ENCODE measurements around the gene TXNDC17. TPM values are rescaled to one million over a fixed set of nuclear protein-coding genes. Genes with fewer than 3 reads are reported as not detected.

The TXNDC17 gene
- total and polyA plus RNA-seq, 2 of the 13 experiments (the other 11 are each of a cell fraction or from before 2014, with no cell fraction given), result 188 to 266 TPM

- TF ChIP-seq DZIP1 (CRISPR knock-in tag; IDR thresholded peaks at IDR 0.05) (0 out of 2 replicates have a peak, but pooled peaks have one; percentile 66), STAT5B (CRISPR knock-in tag; IDR thresholded peaks at IDR 0.05) (no peak), RBM39 (IDR thresholded peaks at IDR 0.05; ENCODE audit: low read depth, low read length, poor library complexity, severe bottlenecking) (peak; percentile 67), KAT7 (CRISPR knock-in tag; IDR thresholded peaks at IDR 0.05; ENCODE audit: borderline replicate concordance) (no peak; the same call in 1 of the 2 replicates), KDM3A (CRISPR knock-in tag; IDR thresholded peaks at IDR 0.05; ENCODE audit: low read depth) (no peak), ZNF121 (CRISPR knock-in tag; IDR thresholded peaks at IDR 0.05) (no peak), ZNF552 (CRISPR knock-in tag; IDR thresholded peaks at IDR 0.05; ENCODE audit: borderline replicate concordance) (0 out of 2 replicates have a peak, but pooled peaks have one; percentile 72), DRAP1 (CRISPR knock-in tag; IDR thresholded peaks at IDR 0.05) (peak; percentile 84), ZNF589 (CRISPR knock-in tag; conservative IDR thresholded peaks at IDR 0.05) (no peak)
- TF ChIP-seq, protein P1, sequence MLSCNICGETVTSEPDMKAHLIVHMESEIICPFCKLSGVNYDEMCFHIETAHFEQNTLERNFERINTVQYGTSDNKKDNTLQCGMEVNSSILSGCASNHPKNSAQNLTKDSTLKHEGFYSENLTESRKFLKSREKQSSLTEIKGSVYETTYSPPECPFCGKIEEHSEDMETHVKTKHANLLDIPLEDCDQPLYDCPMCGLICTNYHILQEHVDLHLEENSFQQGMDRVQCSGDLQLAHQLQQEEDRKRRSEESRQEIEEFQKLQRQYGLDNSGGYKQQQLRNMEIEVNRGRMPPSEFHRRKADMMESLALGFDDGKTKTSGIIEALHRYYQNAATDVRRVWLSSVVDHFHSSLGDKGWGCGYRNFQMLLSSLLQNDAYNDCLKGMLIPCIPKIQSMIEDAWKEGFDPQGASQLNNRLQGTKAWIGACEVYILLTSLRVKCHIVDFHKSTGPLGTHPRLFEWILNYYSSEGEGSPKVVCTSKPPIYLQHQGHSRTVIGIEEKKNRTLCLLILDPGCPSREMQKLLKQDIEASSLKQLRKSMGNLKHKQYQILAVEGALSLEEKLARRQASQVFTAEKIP (CRISPR knock-in tag; IDR thresholded peaks at IDR 0.05; ENCODE audit: borderline replicate concordance), result no peak
- TF ChIP-seq, protein P2, sequence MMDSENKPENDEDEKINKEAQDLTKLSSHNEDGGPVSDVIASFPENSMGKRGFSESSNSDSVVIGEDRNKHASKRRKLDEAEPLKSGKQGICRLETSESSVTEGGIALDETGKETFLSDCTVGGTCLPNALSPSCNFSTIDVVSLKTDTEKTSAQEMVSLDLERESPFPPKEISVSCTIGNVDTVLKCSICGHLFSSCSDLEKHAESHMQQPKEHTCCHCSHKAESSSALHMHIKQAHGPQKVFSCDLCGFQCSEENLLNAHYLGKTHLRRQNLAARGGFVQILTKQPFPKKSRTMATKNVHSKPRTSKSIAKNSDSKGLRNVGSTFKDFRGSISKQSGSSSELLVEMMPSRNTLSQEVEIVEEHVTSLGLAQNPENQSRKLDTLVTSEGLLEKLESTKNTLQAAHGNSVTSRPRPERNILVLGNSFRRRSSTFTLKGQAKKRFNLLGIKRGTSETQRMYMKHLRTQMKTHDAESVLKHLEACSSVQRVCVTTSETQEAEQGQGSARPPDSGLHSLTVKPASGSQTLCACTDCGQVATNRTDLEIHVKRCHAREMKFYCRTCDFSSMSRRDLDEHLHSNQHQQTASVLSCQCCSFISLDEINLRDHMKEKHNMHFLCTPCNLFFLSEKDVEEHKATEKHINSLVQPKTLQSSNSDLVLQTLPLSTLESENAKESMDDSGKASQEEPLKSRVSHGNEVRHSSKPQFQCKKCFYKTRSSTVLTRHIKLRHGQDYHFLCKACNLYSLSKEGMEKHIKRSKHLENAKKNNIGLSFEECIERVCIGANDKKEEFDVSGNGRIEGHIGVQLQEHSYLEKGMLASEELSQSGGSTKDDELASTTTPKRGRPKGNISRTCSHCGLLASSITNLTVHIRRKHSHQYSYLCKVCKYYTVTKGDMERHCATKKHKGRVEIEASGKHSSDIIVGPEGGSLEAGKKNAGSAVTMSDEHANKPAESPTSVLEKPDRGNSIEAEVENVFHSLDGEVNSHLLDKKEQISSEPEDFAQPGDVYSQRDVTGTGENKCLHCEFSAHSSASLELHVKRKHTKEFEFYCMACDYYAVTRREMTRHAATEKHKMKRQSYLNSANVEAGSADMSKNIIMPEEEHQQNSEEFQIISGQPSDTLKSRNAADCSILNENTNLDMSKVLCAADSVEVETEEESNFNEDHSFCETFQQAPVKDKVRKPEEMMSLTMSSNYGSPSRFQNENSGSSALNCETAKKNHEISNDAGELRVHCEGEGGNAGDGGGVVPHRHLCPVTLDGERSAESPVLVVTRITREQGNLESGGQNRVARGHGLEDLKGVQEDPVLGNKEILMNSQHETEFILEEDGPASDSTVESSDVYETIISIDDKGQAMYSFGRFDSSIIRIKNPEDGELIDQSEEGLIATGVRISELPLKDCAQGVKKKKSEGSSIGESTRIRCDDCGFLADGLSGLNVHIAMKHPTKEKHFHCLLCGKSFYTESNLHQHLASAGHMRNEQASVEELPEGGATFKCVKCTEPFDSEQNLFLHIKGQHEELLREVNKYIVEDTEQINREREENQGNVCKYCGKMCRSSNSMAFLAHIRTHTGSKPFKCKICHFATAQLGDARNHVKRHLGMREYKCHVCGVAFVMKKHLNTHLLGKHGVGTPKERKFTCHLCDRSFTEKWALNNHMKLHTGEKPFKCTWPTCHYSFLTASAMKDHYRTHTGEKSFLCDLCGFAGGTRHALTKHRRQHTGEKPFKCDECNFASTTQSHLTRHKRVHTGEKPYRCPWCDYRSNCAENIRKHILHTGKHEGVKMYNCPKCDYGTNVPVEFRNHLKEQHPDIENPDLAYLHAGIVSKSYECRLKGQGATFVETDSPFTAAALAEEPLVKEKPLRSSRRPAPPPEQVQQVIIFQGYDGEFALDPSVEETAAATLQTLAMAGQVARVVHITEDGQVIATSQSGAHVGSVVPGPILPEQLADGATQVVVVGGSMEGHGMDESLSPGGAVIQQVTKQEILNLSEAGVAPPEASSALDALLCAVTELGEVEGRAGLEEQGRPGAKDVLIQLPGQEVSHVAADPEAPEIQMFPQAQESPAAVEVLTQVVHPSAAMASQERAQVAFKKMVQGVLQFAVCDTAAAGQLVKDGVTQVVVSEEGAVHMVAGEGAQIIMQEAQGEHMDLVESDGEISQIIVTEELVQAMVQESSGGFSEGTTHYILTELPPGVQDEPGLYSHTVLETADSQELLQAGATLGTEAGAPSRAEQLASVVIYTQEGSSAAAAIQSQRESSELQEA (CRISPR knock-in tag; IDR thresholded peaks at IDR 0.05; ENCODE audit: not compliant biosample characterization), result peak; percentile 82
- TF ChIP-seq, protein P3, sequence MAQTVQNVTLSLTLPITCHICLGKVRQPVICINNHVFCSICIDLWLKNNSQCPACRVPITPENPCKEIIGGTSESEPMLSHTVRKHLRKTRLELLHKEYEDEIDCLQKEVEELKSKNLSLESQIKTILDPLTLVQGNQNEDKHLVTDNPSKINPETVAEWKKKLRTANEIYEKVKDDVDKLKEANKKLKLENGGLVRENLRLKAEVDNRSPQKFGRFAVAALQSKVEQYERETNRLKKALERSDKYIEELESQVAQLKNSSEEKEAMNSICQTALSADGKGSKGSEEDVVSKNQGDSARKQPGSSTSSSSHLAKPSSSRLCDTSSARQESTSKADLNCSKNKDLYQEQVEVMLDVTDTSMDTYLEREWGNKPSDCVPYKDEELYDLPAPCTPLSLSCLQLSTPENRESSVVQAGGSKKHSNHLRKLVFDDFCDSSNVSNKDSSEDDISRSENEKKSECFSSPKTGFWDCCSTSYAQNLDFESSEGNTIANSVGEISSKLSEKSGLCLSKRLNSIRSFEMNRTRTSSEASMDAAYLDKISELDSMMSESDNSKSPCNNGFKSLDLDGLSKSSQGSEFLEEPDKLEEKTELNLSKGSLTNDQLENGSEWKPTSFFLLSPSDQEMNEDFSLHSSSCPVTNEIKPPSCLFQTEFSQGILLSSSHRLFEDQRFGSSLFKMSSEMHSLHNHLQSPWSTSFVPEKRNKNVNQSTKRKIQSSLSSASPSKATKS (CRISPR knock-in tag; IDR thresholded peaks at IDR 0.05), result 0 out of 2 replicates have a peak, but pooled peaks have one; percentile 50
These were observed at the start of gene TXNDC17, which contains the start of gene KIAA0753 (continued) for GRCh38 chr17:6640536-6641246.

All from HepG2 (cell line).